Osteoblast (primary cell): ENCODE results near the gene XRCC2. TPM values are rescaled to one million over a fixed set of nuclear protein-coding genes. Genes with fewer than 3 reads are reported as not detected.
A peak's percentile ranks its signal among the peaks of the same experiment; 100 is the strongest.

Experiments
- DNase-seq: peaks from one replicate; pipeline ENCODE4 v3.0.0; 2011; ENCODE audit warnings: low spot score, mixed read lengths; ENCODE audit not compliant: insufficient read length; ENCODE audit errors: missing footprints
- H2AFZ ChIP-seq: 2 replicates; pipeline ENCODE4 v1.6.0; 2011; ENCODE audit warnings: mild to moderate bottlenecking, low read length
- H3K27ac ChIP-seq: 2 replicates; pipeline ENCODE4 v1.5.1; 2011; ENCODE audit warnings: mild to moderate bottlenecking, low read depth, low read length, moderate library complexity
- H3K27me3 ChIP-seq: 2 replicates; pipeline ENCODE4 v1.6.0; 2012; ENCODE audit warnings: mild to moderate bottlenecking, control low read depth, inconsistent platforms, low read length, moderate library complexity; ENCODE audit not compliant: insufficient read depth
- H3K36me3 ChIP-seq: 2 replicates; pipeline ENCODE4 v1.5.1; 2011; ENCODE audit warnings: mild to moderate bottlenecking, low read length, control low read depth, moderate library complexity; ENCODE audit not compliant: insufficient read depth
- H3K4me1 ChIP-seq: 2 replicates; pipeline ENCODE4 v1.5.1; 2011; ENCODE audit warnings: mild to moderate bottlenecking, low read length, control low read depth, moderate library complexity; ENCODE audit not compliant: insufficient read depth
- H3K4me2 ChIP-seq: 2 replicates; pipeline ENCODE4 v1.6.0; 2011; ENCODE audit warnings: mild to moderate bottlenecking, low read length; ENCODE audit not compliant: insufficient read depth
- H3K4me3 ChIP-seq: fragments of 200-600 bp; sonication (generic); 3 replicates; pipeline ENCODE4 v1.5.1; 2012; ENCODE audit warnings: mild to moderate bottlenecking, low read length, inconsistent platforms; ENCODE audit not compliant: insufficient read depth
- H3K79me2 ChIP-seq: 2 replicates; pipeline ENCODE4 v1.6.0; 2012; ENCODE audit warnings: mild to moderate bottlenecking, low read length, control low read depth, inconsistent platforms; ENCODE audit not compliant: insufficient read depth
- H3K9me3 ChIP-seq: 2 replicates; pipeline ENCODE4 v1.5.1; 2011; ENCODE audit warnings: low read depth, low read length, control low read depth
- H4K20me1 ChIP-seq: 2 replicates; pipeline ENCODE4 v1.6.0; 2012; ENCODE audit warnings: mild to moderate bottlenecking, low read length, control low read depth; ENCODE audit not compliant: insufficient read depth
- CTCF ChIP-seq: IDR thresholded peaks from 2 replicates; pipeline ENCODE4 v1.5.1; 2011; ENCODE audit warnings: mild to moderate bottlenecking, low read depth, low read length, moderate library complexity; ENCODE audit errors: extremely low read depth
- total RNA-seq: library from RNA; depleted of rRNA; stranded (reverse); fragments of >200 nt; gene quantifications from 2 replicates; pipeline ENCODE4 v1.2.3, GENCODE V29; 2012

The XRCC2 gene
- total RNA-seq, 1 donor = 0.72 TPM

DNA sequence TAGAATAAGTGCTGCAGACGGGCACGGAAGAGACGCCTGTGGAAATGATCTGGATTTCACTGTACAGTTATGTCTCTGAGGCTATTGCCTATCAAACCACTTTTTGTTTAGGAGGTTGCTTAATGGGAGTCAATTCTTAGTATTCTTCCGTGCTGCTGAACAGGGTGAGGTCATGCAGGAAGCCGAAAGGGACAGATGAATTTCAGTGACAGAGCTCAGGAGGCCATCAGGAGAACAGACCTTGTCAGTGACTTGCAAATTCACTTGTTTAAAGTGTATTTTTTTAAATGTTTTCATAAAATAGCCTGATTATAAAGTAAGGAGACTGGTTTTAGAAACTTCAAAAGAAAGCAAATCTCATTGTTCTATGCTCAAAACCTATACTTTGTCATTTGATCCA lies 58.9 kb downstream of the XRCC2 start:
- Histone ChIP-seq H3K4me2 (no peak overlapping the region), H3K4me3 (no peak overlapping the region), H4K20me1 (no peaks in the 10 kb centered on the region), H3K27ac (no peak overlapping the region), H3K36me3 (no peaks in the 10 kb centered on the region), H2AFZ (no peak overlapping the region), H3K9me3 (no peaks in the 10 kb centered on the region), H3K4me1 (no peaks in the 10 kb centered on the region), H3K79me2 (no peaks in the 10 kb centered on the region), H3K27me3 (no peaks in the 10 kb centered on the region)
- DNase-seq = no peak
- no peak for TF ChIP-seq CTCF

DNA sequence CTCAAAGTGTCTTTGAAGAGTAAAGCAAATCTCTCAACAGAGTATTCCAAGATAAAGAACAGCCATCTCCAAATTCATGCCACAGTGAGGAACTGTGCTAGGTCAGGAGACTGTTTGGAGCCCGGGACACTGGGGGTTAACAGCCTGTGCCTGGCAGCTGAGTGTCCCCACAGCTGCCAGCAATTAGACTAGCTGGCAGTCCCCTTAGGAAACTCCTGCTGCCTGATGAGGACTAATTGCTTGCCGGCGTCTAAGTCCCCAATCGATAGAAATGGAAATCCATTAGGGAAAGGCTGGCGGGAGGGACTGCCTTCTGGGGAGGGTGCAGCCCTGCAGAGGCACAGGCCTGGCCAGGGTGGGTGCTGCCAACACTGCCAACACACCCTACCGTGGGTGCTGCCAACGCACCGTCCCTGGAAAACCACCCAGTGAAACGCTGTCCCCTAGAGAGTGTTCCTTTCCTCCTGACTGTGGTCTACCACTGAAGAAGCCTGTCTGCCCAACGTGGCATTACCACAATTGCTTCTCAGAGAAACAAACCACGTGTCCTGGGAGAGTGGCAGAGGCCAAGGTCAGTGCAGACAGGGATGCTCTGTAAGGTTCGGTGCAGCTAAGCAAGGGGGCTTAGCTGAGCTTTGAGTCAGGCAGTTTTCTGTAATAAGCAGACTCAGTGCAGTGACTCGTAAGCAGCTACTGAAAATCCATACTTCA lies 60.8 kb downstream of the XRCC2 start:
- H3K4me3 ChIP-seq = peak overlapping the region; percentile 23
- no peaks in the 10 kb centered on the region for H3K9me3 ChIP-seq
- no peak overlapping the region for H3K27ac ChIP-seq
- no peaks in the 10 kb centered on the region for H4K20me1 ChIP-seq
- no peaks in the 10 kb centered on the region for H3K36me3 ChIP-seq
- H3K27me3 ChIP-seq = no peaks in the 10 kb centered on the region
- H3K4me2 ChIP-seq = peak overlapping the region; percentile 60
- H3K79me2 ChIP-seq = no peaks in the 10 kb centered on the region
- H3K4me1 ChIP-seq = no peaks in the 10 kb centered on the region
- DNase-seq = peak; percentile 73
- peak overlapping the region; percentile 80 for H2AFZ ChIP-seq
- no peak for TF ChIP-seq CTCF

GRCh38 chr7:152608656-152609055 lies 67.3 kb downstream of the XRCC2 start:
- no peak overlapping the region for H3K4me2 ChIP-seq
- H3K79me2 ChIP-seq = no peaks in the 10 kb centered on the region
- H4K20me1 ChIP-seq = no peaks in the 10 kb centered on the region
- H3K4me1 ChIP-seq = no peaks in the 10 kb centered on the region
- DNase-seq = no peak
- no peak overlapping the region for H3K27ac ChIP-seq
- no peak for TF ChIP-seq CTCF
- H3K4me3 ChIP-seq = no peak overlapping the region
- no peaks in the 10 kb centered on the region for H3K27me3 ChIP-seq
- H3K9me3 ChIP-seq = no peaks in the 10 kb centered on the region
- no peak overlapping the region for H2AFZ ChIP-seq
- no peaks in the 10 kb centered on the region for H3K36me3 ChIP-seq

DNA sequence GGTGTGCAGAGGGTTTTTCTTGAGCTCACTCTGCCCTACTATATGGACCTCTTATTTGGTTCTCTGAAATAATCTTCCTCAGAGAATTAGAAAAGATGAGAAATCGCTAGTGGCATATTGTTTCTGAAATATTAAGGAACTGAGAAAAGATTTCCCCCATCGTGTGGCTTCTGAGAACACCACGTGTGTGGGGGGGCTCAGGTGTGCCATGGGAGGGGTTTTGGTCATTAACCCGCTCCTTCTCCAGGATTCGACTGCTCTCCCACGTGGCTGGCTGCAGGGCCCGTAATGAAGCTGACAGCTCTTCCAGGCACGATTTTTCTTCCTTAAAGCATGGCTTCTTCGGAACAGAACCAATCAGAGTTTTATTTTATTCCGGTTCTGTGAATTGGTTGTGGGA lies 67.7 kb downstream of the XRCC2 start:
- no peak overlapping the region for H2AFZ ChIP-seq

More for the DNA sequence above, 67.7 kb downstream of the XRCC2 start:
- Histone ChIP-seq H3K36me3 (no peaks in the 10 kb centered on the region), H4K20me1 (no peaks in the 10 kb centered on the region), H3K4me1 (peaks cover 2% of the 10 kb centered on the region), H3K4me3 (no peak overlapping the region), H3K79me2 (no peaks in the 10 kb centered on the region), H3K27ac (no peak overlapping the region), H3K27me3 (no peaks in the 10 kb centered on the region), H3K9me3 (no peaks in the 10 kb centered on the region), H3K4me2 (no peak overlapping the region)
- TF ChIP-seq CTCF = no peak
- DNase-seq = no peak
